SKM-1 treated with dmso at 0.1 percent for 144 hours (cell line): ENCODE measurements around the gene MFSD6.
"Not testable (repeated sequence)": the region's sequence is repeated elsewhere in the genome, so short reads cannot be mapped to it uniquely, and the experiment has no call there.

Experiments
- DNase-seq: peaks from one replicate; lab custom pipeline; 2025; ENCODE audit not compliant: unreplicated experiment; lab: John Stamatoyannopoulos, UW

MFSD6 gene

GRCh38 chr2:190460487-190460886, 52.3 kb downstream of the MFSD6 start:
- DNase-seq, result no peak

- no peak for DNase-seq
Measured at GRCh38 chr2:190462181-190462580, 54.0 kb downstream of the MFSD6 start.

GRCh38 chr2:190462611-190463010, 54.5 kb downstream of the MFSD6 start:
- no peak for DNase-seq

- no peak for DNase-seq
Measured at GRCh38 chr2:190465060-190465459, 56.9 kb downstream of the MFSD6 start.

GRCh38 chr2:190466819-190467446, 58.8 kb downstream of the MFSD6 start:
- no peak for DNase-seq

- DNase-seq, result no peak
Measured at GRCh38 chr2:190467575-190468083, 59.5 kb downstream of the MFSD6 start.

GRCh38 chr2:190468354-190468753, 60.2 kb downstream of the MFSD6 start:
- DNase-seq, result not testable (repeated sequence)

- DNase-seq, result no peak
Measured at GRCh38 chr2:190468814-190469569, 60.8 kb downstream of the MFSD6 start.

- no peak for DNase-seq
Measured at GRCh38 chr2:190469771-190470170, 61.6 kb downstream of the MFSD6 start.

- DNase-seq, result no peak
Measured at GRCh38 chr2:190470256-190470826, 62.2 kb downstream of the MFSD6 start.

- DNase-seq, result no peak
Measured at GRCh38 chr2:190477661-190478454, 69.7 kb downstream of the MFSD6 start.

- DNase-seq, result no peak
Measured at GRCh38 chr2:190478572-190479195, 70.5 kb downstream of the MFSD6 start.

- no peak for DNase-seq
Measured at GRCh38 chr2:190481339-190481738, 73.2 kb downstream of the MFSD6 start.

GRCh38 chr2:190482451-190482850, 74.3 kb downstream of the MFSD6 start:
- DNase-seq, result no peak

- DNase-seq, result no peak
Measured at GRCh38 chr2:190486037-190486623, 78.0 kb downstream of the MFSD6 start.

GRCh38 chr2:190488516-190489233, 80.5 kb downstream of the MFSD6 start:
- no peak for DNase-seq

- no peak for DNase-seq
Measured at GRCh38 chr2:190489475-190489874, 81.3 kb downstream of the MFSD6 start.

- no peak for DNase-seq
Measured at GRCh38 chr2:190490502-190490901, 82.3 kb downstream of the MFSD6 start.

- DNase-seq, result no peak
Measured at GRCh38 chr2:190493095-190493494, 84.9 kb downstream of the MFSD6 start.
